ENCODE measurements around the gene UBA6. TPM values are rescaled to one million over a fixed set of nuclear protein-coding genes. Genes with fewer than 3 reads are reported as not detected.

UBA6 gene
- total RNA-seq, 1 donor = 60.8 TPM

DNA sequence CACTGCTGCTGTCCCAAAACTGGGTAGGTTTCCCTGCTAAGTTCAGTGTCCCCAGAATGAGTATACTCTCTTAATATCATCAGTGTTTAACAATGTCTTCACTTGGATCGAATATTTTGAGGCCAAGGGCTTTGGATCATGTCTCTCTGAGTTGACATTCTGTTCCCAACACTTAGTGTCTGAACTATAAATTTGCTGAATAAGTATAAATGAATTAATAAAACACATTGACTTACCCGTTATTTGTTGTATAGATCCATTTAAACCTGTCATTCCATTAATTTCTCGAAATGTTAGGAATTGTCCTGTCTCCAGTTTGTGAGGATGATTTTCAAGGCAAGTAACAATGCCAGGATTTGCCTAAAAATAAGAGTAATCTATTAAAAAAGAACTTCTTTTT is 32.6 kb downstream of the UBA6 start:
- Histone ChIP-seq H3K9me3 (ENCODE audit: low read depth, low read length) (no peaks in the 10 kb centered on the region), H3K79me2 (ENCODE audit: insufficient read depth, low read length) (no peaks in the 10 kb centered on the region), H3K4me3 (ENCODE audit: insufficient read depth, low read length) (no peak overlapping the region), H3K4me1 (ENCODE audit: insufficient read depth, low read length) (no peaks in the 10 kb centered on the region), H3K36me3 (ENCODE audit: insufficient read depth, low read length) (peaks cover 29% of the 10 kb centered on the region), H3K27ac (ENCODE audit: low read depth, low read length) (no peak overlapping the region), H3K27me3 (ENCODE audit: insufficient read depth, low read length) (no peaks in the 10 kb centered on the region), H4K20me1 (ENCODE audit: insufficient read depth, low read length) (no peaks in the 10 kb centered on the region), H2AFZ (ENCODE audit: low read length) (no peak overlapping the region), H3K4me2 (ENCODE audit: insufficient read depth, low read length) (no peak overlapping the region)
- TF ChIP-seq CTCF (IDR thresholded peaks at IDR 0.05; ENCODE audit: extremely low read depth, low read depth, low read length) = no peak
- DNase-seq (ENCODE audit: insufficient read length, low spot score, missing footprints) = no peak

DNA sequence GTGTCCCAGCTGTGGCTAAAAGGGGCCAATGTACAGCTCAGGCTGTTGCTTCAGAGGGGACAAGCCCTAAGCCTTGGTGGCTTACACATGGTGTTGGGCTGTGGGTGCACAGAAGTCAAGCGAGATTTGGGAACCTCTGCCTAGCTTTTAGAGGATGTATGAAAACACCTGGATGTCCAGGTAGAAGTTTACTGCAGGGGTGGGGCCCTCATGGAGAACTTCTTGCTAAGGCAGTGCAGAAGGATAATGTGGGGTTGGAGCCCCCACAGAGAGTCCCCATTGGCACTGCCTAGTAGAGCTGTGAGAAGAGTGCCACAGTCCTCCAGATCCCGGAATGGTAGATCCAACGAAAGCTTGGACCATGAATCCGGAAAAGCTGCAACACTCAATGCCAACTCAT is 40.5 kb downstream of the UBA6 start:
- H3K4me3 ChIP-seq (ENCODE audit: insufficient read depth, low read length) = no peak overlapping the region
- peaks cover 6% of the 10 kb centered on the region for H3K9me3 ChIP-seq (ENCODE audit: low read depth, low read length)
- H4K20me1 ChIP-seq (ENCODE audit: insufficient read depth, low read length) = no peaks in the 10 kb centered on the region
- H3K4me1 ChIP-seq (ENCODE audit: insufficient read depth, low read length) = no peaks in the 10 kb centered on the region
- no peak for DNase-seq (ENCODE audit: insufficient read length, low spot score, missing footprints)
- no peak for TF ChIP-seq CTCF (IDR thresholded peaks at IDR 0.05; ENCODE audit: extremely low read depth, low read depth, low read length)
- no peak overlapping the region for H3K27ac ChIP-seq (ENCODE audit: low read depth, low read length)
- H2AFZ ChIP-seq (ENCODE audit: low read length) = no peak overlapping the region
- H3K36me3 ChIP-seq (ENCODE audit: insufficient read depth, low read length) = peaks cover 38% of the 10 kb centered on the region
- peaks cover 6% of the 10 kb centered on the region for H3K79me2 ChIP-seq (ENCODE audit: insufficient read depth, low read length)
- H3K27me3 ChIP-seq (ENCODE audit: insufficient read depth, low read length) = no peaks in the 10 kb centered on the region
- H3K4me2 ChIP-seq (ENCODE audit: insufficient read depth, low read length) = no peak overlapping the region

DNA sequence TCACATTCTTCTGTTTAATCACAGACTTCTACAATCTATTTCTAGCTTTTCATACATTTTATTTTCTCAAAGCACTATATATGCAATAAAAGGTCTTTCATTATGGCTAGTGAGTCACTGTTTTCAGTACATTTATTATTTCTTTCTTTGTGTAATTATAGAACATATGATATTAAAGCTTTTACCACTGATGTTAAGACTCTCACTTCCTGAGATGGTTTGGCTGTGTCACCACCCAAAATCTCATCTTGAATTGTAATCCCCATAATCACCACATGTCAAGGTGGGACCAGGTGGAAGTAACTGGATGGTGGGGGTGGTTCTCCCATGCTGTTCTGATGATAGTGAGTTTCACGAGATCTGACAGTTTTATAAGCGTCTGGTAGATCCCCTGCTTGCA is 41.9 kb downstream of the UBA6 start:
- no peak overlapping the region for H2AFZ ChIP-seq (ENCODE audit: low read length)
- H3K4me1 ChIP-seq (ENCODE audit: insufficient read depth, low read length) = no peaks in the 10 kb centered on the region
- H4K20me1 ChIP-seq (ENCODE audit: insufficient read depth, low read length) = no peaks in the 10 kb centered on the region
- TF ChIP-seq CTCF (IDR thresholded peaks at IDR 0.05; ENCODE audit: extremely low read depth, low read depth, low read length) = no peak
- no peak overlapping the region for H3K4me2 ChIP-seq (ENCODE audit: insufficient read depth, low read length)
- peaks cover 34% of the 10 kb centered on the region for H3K36me3 ChIP-seq (ENCODE audit: insufficient read depth, low read length)
- no peak for DNase-seq (ENCODE audit: insufficient read length, low spot score, missing footprints)
- H3K9me3 ChIP-seq (ENCODE audit: low read depth, low read length) = peaks cover 6% of the 10 kb centered on the region
- no peaks in the 10 kb centered on the region for H3K27me3 ChIP-seq (ENCODE audit: insufficient read depth, low read length)
- H3K4me3 ChIP-seq (ENCODE audit: insufficient read depth, low read length) = no peak overlapping the region
- no peak overlapping the region for H3K27ac ChIP-seq (ENCODE audit: low read depth, low read length)
- peaks cover 6% of the 10 kb centered on the region for H3K79me2 ChIP-seq (ENCODE audit: insufficient read depth, low read length)

GRCh38 chr4:67658302-67658701 is 42.7 kb downstream of the UBA6 start:
- Histone ChIP-seq H3K4me1 (ENCODE audit: insufficient read depth, low read length) (no peaks in the 10 kb centered on the region), H3K27ac (ENCODE audit: low read depth, low read length) (no peak overlapping the region), H3K9me3 (ENCODE audit: low read depth, low read length) (peaks cover 6% of the 10 kb centered on the region), H3K4me3 (ENCODE audit: insufficient read depth, low read length) (no peak overlapping the region), H3K79me2 (ENCODE audit: insufficient read depth, low read length) (peaks cover 6% of the 10 kb centered on the region), H3K36me3 (ENCODE audit: insufficient read depth, low read length) (peaks cover 34% of the 10 kb centered on the region), H3K27me3 (ENCODE audit: insufficient read depth, low read length) (no peaks in the 10 kb centered on the region), H4K20me1 (ENCODE audit: insufficient read depth, low read length) (no peaks in the 10 kb centered on the region), H3K4me2 (ENCODE audit: insufficient read depth, low read length) (no peak overlapping the region), H2AFZ (ENCODE audit: low read length) (no peak overlapping the region)
- TF ChIP-seq CTCF (IDR thresholded peaks at IDR 0.05; ENCODE audit: extremely low read depth, low read depth, low read length) = no peak
- DNase-seq (ENCODE audit: insufficient read length, low spot score, missing footprints) = no peak

All from osteoblast (primary cell).